Measurements from ENCODE around the gene FAM170B.

DNA sequence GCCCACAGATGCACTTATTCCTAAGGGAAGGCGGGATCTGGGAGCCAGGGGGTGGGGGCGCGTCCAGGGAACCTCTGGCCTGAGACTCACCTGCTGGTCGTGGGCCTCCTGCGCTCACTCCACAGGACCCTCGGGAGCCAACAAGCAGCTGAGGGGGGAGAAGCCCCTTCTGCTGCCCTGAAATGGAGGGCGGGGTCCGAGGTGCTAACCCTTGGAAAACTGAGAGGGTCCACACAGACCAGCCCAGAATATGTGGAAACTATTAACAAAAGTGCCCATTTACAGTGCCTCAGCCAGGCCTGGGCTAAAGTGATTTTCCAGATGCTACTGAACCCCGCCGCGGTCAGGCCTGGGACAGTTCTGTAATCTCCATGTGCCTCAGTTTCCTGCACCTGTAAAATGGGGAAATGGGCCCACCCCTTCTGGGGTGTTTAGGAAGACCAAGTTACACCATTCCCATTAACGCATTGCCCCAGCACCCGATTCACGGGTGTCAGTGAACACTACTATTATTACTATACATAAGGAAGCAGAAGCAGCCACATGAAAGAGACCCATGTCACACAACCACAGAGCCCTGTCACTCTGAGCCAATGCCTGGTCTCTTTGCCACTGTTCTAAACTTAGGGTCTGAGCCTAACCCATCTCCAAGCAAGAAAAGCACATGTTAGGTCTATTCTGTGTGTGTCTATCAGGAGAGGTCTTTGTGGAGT lies 17.9 kb downstream of the FAM170B start:
- TF ChIP-seq, protein P1, sequence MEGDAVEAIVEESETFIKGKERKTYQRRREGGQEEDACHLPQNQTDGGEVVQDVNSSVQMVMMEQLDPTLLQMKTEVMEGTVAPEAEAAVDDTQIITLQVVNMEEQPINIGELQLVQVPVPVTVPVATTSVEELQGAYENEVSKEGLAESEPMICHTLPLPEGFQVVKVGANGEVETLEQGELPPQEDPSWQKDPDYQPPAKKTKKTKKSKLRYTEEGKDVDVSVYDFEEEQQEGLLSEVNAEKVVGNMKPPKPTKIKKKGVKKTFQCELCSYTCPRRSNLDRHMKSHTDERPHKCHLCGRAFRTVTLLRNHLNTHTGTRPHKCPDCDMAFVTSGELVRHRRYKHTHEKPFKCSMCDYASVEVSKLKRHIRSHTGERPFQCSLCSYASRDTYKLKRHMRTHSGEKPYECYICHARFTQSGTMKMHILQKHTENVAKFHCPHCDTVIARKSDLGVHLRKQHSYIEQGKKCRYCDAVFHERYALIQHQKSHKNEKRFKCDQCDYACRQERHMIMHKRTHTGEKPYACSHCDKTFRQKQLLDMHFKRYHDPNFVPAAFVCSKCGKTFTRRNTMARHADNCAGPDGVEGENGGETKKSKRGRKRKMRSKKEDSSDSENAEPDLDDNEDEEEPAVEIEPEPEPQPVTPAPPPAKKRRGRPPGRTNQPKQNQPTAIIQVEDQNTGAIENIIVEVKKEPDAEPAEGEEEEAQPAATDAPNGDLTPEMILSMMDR (IDR thresholded peaks at IDR 0.05): no peak
- TF ChIP-seq EP300 (IDR thresholded peaks at IDR 0.05) (no peak), POLR2AphosphoS5 (IDR thresholded peaks at IDR 0.05) (no peak)

All from esophagus muscularis mucosa (tissue), 4 donors.